Measurements from ENCODE around the gene MAST4. TPM values are rescaled to one million over a fixed set of nuclear protein-coding genes. Genes with fewer than 3 reads are reported as not detected.
A peak's percentile ranks its signal among the peaks of the same experiment; 100 is the strongest.

Gene MAST4
- total RNA-seq, 2 donors from 2014 or later: 50.4 to 60.6 TPM

DNA sequence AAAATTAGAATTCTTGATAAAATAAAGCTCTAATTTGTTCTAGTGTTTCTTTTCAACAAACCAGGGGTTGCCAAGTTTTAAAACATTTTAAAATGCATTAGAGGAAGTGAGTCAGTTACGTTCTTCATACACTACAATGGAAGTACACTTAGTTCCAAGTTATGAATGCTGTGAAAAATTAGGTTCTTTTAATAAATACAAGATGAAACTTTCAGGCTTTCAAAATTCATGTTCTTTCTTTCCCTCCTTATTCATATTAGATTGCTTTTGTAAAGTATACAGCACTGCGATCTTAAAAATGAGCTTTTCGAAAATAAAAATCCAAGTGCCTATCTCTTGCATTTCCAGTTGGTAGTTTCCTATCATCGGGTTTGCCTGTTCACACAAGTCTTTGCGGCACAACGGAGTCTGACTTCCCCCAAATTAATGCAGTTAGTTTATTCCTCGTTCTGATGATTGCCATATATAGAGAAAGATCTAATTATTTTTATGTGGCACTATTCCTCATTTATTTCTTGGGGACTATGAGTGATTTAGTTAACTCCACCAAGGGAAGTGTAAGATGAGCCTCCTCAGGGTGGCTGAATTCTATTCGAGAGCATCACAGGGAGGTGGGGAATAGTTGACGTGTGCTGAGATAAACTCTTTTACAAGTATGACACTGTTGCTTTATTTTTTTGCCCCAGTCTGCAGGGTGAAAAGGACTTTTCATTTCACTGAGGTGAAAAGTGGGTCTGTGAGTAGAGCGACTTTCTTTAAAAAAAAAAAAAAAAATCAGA, 362.2 kb downstream of the MAST4 start:
- TF ChIP-seq CTCF (IDR thresholded peaks at IDR 0.05): no peak
- Histone ChIP-seq H3K27ac (peak overlapping the region; percentile 67 to 79), H3K27me3 (no peaks in the 10 kb centered on the region), H3K4me3 (peak overlapping the region; percentile 34 to 47), H3K9me3 (no peaks in the 10 kb centered on the region), H3K36me3 (no peaks in the 10 kb centered on the region), H3K4me1 (peaks cover 0 to 47% of the 10 kb centered on the region in 2 donors)
- DNase-seq (ENCODE audit: low spot score): no peak

DNA sequence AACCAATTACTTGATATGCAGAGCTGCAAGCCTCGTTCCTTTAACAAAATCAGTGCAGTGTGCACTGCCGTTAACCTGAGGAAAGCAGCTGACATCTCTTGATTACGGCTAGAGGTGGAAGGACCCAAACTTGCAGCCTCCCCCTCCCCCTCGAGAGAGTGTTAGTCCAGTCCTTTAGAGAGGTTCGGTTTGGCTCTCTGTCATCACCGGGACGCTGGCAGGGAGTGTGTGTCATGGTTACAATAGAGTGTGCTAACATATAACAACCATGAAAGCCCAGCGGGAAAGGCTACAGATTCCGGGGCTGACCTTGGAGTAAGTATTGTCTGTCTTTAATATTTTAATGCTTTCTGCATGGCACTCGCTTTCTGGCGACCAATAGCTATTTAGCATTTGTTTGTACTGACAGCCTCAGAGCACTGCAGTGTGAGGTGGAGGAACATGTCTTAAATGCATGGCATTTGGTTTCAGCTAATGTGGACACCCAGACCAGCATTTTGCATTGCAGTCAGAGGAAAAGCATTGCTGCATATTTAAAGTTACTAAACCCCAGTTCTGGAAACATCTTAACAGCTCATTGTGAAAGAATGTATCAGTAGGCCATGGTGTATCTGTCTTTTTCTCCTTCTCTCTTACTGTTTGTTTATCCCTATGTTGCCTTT, 362.9 kb downstream of the MAST4 start:
- peaks cover 0 to 53% of the 10 kb centered on the region in 2 donors for H3K4me1 ChIP-seq
- peak overlapping the region; percentile 67 to 79 for H3K27ac ChIP-seq
- no peaks in the 10 kb centered on the region for H3K36me3 ChIP-seq
- H3K4me3 ChIP-seq: peak overlapping the region; percentile 34 to 47
- no peak for DNase-seq (ENCODE audit: low spot score)
- TF ChIP-seq CTCF (IDR thresholded peaks at IDR 0.05): no peak
- no peaks in the 10 kb centered on the region for H3K27me3 ChIP-seq
- no peaks in the 10 kb centered on the region for H3K9me3 ChIP-seq

DNA sequence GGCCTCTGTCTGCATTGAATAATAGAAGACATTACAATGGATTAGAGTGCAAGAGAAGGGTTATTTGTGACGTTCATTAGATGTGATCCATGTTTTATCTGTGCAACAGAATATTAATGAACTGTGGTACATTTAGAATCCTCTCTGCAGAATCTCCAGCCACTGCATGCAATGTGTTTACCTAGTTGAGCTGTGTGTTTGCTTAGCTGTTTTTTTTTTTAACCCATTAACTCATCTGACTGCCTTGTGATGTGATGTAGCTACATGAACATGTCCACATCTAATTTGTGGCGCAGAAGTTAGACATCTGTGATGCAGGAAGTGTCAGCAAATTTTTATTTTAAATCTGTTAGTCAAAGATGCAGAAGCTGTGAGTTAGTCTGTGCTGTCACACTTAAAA, 363.5 kb downstream of the MAST4 start:
- H3K9me3 ChIP-seq: no peaks in the 10 kb centered on the region
- peak overlapping the region; percentile 67 to 79 for H3K27ac ChIP-seq
- DNase-seq (ENCODE audit: low spot score): no peak
- TF ChIP-seq CTCF (IDR thresholded peaks at IDR 0.05): no peak
- H3K36me3 ChIP-seq: no peaks in the 10 kb centered on the region
- H3K27me3 ChIP-seq: no peaks in the 10 kb centered on the region
- peaks cover 0 to 53% of the 10 kb centered on the region in 2 donors for H3K4me1 ChIP-seq
- H3K4me3 ChIP-seq: peak overlapping the region; percentile 34 to 47

DNA sequence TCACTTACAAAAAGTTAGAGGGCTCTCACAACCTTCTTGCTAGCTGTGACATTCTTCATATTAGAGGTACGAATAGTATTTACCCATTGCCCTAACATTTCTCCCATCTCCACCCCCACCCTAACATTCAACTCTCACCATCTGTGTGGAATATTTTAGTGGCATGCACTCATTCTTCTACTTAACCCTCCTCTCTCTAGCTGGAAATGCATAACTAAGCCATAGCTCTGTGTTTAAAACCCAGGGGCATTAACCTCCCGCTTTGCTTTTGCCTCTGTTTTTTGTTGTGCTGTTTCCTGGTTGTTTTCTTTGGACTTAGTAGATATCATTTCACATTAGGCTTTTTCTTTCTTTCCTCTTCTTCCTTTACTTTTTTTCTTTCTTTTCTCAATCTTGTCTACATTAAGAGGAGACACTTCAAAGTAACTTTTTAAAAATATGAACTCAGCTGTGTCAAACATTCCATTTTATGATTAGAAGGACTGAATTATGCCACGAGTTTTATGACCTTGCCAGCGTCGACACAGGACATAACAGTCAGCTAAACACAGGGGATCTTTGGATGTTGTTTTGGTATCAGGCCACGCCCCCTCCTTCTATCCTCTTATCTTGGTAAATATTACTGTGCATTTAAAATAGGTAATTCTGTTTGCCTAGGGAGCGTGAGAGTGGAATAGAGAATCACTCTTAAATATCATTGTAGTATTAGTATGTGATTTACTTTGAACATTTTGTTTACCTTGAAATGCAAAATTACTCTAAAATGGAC, 364.4 kb downstream of the MAST4 start:
- DNase-seq (ENCODE audit: low spot score): no peak
- Histone ChIP-seq H3K27me3 (no peaks in the 10 kb centered on the region), H3K4me3 (peak overlapping the region in 1 of 2 donors; percentile 9), H3K4me1 (peaks cover 0 to 53% of the 10 kb centered on the region in 2 donors), H3K36me3 (no peaks in the 10 kb centered on the region), H3K9me3 (no peaks in the 10 kb centered on the region), H3K27ac (peak overlapping the region; percentile 67 to 79)
- no peak for TF ChIP-seq CTCF (IDR thresholded peaks at IDR 0.05)

GRCh38 chr5:66963559-66963971, 367.4 kb downstream of the MAST4 start:
- TF ChIP-seq CTCF (IDR thresholded peaks at IDR 0.05): no peak
- no peaks in the 10 kb centered on the region for H3K27me3 ChIP-seq
- H3K4me1 ChIP-seq: peaks cover 0 to 46% of the 10 kb centered on the region in 2 donors
- H3K27ac ChIP-seq: peak overlapping the region in 1 of 2 donors; percentile 30
- H3K4me3 ChIP-seq: no peak overlapping the region
- H3K9me3 ChIP-seq: no peaks in the 10 kb centered on the region
- H3K36me3 ChIP-seq: no peaks in the 10 kb centered on the region
- no peak for DNase-seq (ENCODE audit: low spot score)
